Stomach (tissue), 4 donors: ENCODE measurements around the gene CERT1.

Experiments
- CTCF ChIP-seq, 7 experiments: fragments of 450-650 bp in 4 of 7; fragments of 200-600 bp in 3 of 7; sonication (generic) in 3 of 7; IDR thresholded peaks; one replicate each; pipeline ENCODE4 v1.5.1; 2016 to 2019; ENCODE audit warnings: antibody characterized with exemption in 7 of 7, control low read depth in 2 of 7, mild to moderate bottlenecking in 1 of 7
- EP300 ChIP-seq: sonication (generic); formaldehyde crosslinking; IDR thresholded peaks from one replicate; pipeline ENCODE4 v1.6.1; 2017; ENCODE audit warnings: antibody characterized with exemption
- POLR2A ChIP-seq, 4 donors: fragments of 450-650 bp; IDR thresholded peaks; one replicate each; pipeline ENCODE4 v1.6.1; 2016; ENCODE audit warnings: antibody characterized with exemption in 4 of 4, control low read depth in 2 of 4, mild to moderate bottlenecking in 1 of 4, moderate library complexity in 1 of 4

- TF ChIP-seq EP300 (no peak), CTCF (IDR thresholded peaks at IDR 0.05) (no peak), POLR2A (IDR thresholded peaks at IDR 0.05) (no peak)
Measured at GRCh38 chr5:75491621-75492020, 19.8 kb downstream of the CERT1 start.
